Astrocyte (in vitro differentiated cells and primary cell): Measurements from ENCODE around the gene KRTAP4-11. TPM values are rescaled to one million over a fixed set of nuclear protein-coding genes. Genes with fewer than 3 reads are reported as not detected.

Experiments used
- DNase-seq: peaks from one replicate; pipeline ENCODE4 v3.0.0-alpha.2; 2010; ENCODE audit warnings: low read depth
- FAIRE-seq: peaks from 2 replicates; lab custom pipeline; 2011; peaks lifted over from hg19 to GRCh38; lab: Jason Lieb, UNC
- H2AFZ ChIP-seq: 2 replicates; pipeline ENCODE4 v1.6.0; 2012; ENCODE audit warnings: low read depth, low read length, inconsistent platforms
- H3K27ac ChIP-seq: 2 replicates; pipeline ENCODE4 v1.5.1; 2011; ENCODE audit warnings: low read depth, low read length, inconsistent platforms
- H3K27me3 ChIP-seq: 2 replicates; pipeline ENCODE4 v1.6.0; 2011; ENCODE audit warnings: low read length, inconsistent platforms; ENCODE audit not compliant: insufficient read depth
- H3K36me3 ChIP-seq: 2 replicates; pipeline ENCODE4 v1.5.1; 2011; ENCODE audit warnings: low read length, inconsistent platforms; ENCODE audit not compliant: insufficient read depth
- H3K4me1 ChIP-seq: 2 replicates; pipeline ENCODE4 v1.5.1; 2011; ENCODE audit warnings: low read length, inconsistent platforms; ENCODE audit not compliant: insufficient read depth
- H3K4me2 ChIP-seq: 2 replicates; pipeline ENCODE4 v1.6.0; 2012; ENCODE audit warnings: low read length, inconsistent platforms
- H3K4me3 ChIP-seq: 2 replicates; pipeline ENCODE4 v1.5.1; 2011; ENCODE audit warnings: low read depth, mild to moderate bottlenecking, low read length, inconsistent platforms; ENCODE audit not compliant: insufficient read depth
- H3K79me2 ChIP-seq: 2 replicates; pipeline ENCODE4 v1.6.0; 2012; ENCODE audit warnings: mild to moderate bottlenecking, low read length, inconsistent platforms; ENCODE audit not compliant: insufficient read depth
- H3K9ac ChIP-seq: 2 replicates; pipeline ENCODE4 v1.6.0; 2012; ENCODE audit warnings: mild to moderate bottlenecking, low read length, inconsistent platforms
- H3K9me3 ChIP-seq: 2 replicates; pipeline ENCODE4 v1.5.1; 2012; ENCODE audit warnings: low read depth, mild to moderate bottlenecking, low read length, inconsistent platforms; ENCODE audit not compliant: insufficient read depth
- H4K20me1 ChIP-seq: 2 replicates; pipeline ENCODE4 v1.6.0; 2012; ENCODE audit warnings: low read length, inconsistent platforms; ENCODE audit not compliant: insufficient read depth
- H3K27ac Mint-ChIP-seq: one replicate; pipeline ENCODE4 v1.8.0; 2021; ENCODE audit warnings: mild to moderate bottlenecking, mixed read lengths; ENCODE audit not compliant: unreplicated experiment
- H3K27me3 Mint-ChIP-seq: one replicate; pipeline ENCODE4 v1.8.0; 2021; ENCODE audit warnings: low read depth, mixed read lengths; ENCODE audit not compliant: unreplicated experiment
- H3K36me3 Mint-ChIP-seq: one replicate; pipeline ENCODE4 v1.8.0; 2021; ENCODE audit warnings: low read depth, mixed read lengths; ENCODE audit not compliant: unreplicated experiment
- H3K4me1 Mint-ChIP-seq: one replicate; pipeline ENCODE4 v1.8.0; 2021; ENCODE audit warnings: low read depth, mixed read lengths; ENCODE audit not compliant: unreplicated experiment
- H3K4me3 Mint-ChIP-seq: one replicate; pipeline ENCODE4 v1.8.0; 2021; ENCODE audit warnings: mild to moderate bottlenecking, moderate library complexity, mixed read lengths; ENCODE audit not compliant: unreplicated experiment
- H3K9me3 Mint-ChIP-seq: one replicate; pipeline ENCODE4 v1.8.0; 2021; ENCODE audit warnings: mild to moderate bottlenecking, mixed read lengths; ENCODE audit not compliant: unreplicated experiment
- CTCF ChIP-seq: IDR thresholded peaks from 2 replicates; pipeline ENCODE4 v1.5.1; 2011; ENCODE audit warnings: low read depth, mild to moderate bottlenecking, inconsistent platforms, low read length, moderate library complexity; ENCODE audit not compliant: insufficient read depth
- EZH2 ChIP-seq: IDR thresholded peaks from 2 replicates; pipeline ENCODE4 v1.6.1; 2012; ENCODE audit warnings: mild to moderate bottlenecking, low read length, inconsistent platforms; ENCODE audit not compliant: insufficient read depth
- total RNA-seq: library from RNA; stranded (reverse); gene quantifications from 2 replicates; pipeline ENCODE4 v1.2.1, GENCODE V29; 2021

KRTAP4-11 gene
- total RNA-seq, 1 donor from 2014 or later: not detected

GRCh38 chr17:41133880-41134735, 15.9 kb upstream of the KRTAP4-11 start:
- Histone ChIP-seq H3K4me3 (no peak overlapping the region), H3K4me1 (peaks cover 5% of the 10 kb centered on the region), H2AFZ (peak overlapping the region; percentile 6), H3K27me3 (no peaks in the 10 kb centered on the region), H4K20me1 (no peaks in the 10 kb centered on the region), H3K27ac (no peak overlapping the region), H3K4me2 (no peak overlapping the region), H3K9ac (no peak overlapping the region), H3K36me3 (no peaks in the 10 kb centered on the region), H3K9me3 (no peaks in the 10 kb centered on the region), H3K79me2 (no peaks in the 10 kb centered on the region)
- DNase-seq (peak; percentile 8), FAIRE-seq (peak; percentile 86)
- no peak overlapping the region for H3K4me3 Mint-ChIP-seq
- no peak overlapping the region for H3K27ac Mint-ChIP-seq
- TF ChIP-seq EZH2 (no peak), CTCF (no peak)
- no peaks in the 10 kb centered on the region for H3K27me3 Mint-ChIP-seq
- peaks cover 4% of the 10 kb centered on the region for H3K9me3 Mint-ChIP-seq
- no peaks in the 10 kb centered on the region for H3K36me3 Mint-ChIP-seq
- peaks cover 10% of the 10 kb centered on the region for H3K4me1 Mint-ChIP-seq

- H3K27ac ChIP-seq: peak overlapping the region; percentile 49
- Mint-ChIP-seq H3K27me3 (no peaks in the 10 kb centered on the region), H3K36me3 (no peaks in the 10 kb centered on the region)
Observed at GRCh38 chr17:41131979-41132378, 13.8 kb upstream of the KRTAP4-11 start.

More at GRCh38 chr17:41131979-41132378, 13.8 kb upstream of the KRTAP4-11 start:
- Histone ChIP-seq H3K36me3 (no peaks in the 10 kb centered on the region), H3K79me2 (no peaks in the 10 kb centered on the region), H3K4me1 (peaks cover 5% of the 10 kb centered on the region), H2AFZ (no peak overlapping the region), H3K9ac (no peak overlapping the region), H4K20me1 (no peaks in the 10 kb centered on the region), H3K4me3 (no peak overlapping the region), H3K9me3 (no peaks in the 10 kb centered on the region), H3K4me2 (peak overlapping the region; percentile 49), H3K27me3 (no peaks in the 10 kb centered on the region)
- peaks cover 10% of the 10 kb centered on the region for H3K4me1 Mint-ChIP-seq
- H3K4me3 Mint-ChIP-seq: no peak overlapping the region
- DNase-seq (peak; percentile 65), FAIRE-seq (peak; percentile 59)
- TF ChIP-seq EZH2 (no peak), CTCF (no peak)
- H3K9me3 Mint-ChIP-seq: peaks cover 4% of the 10 kb centered on the region
- H3K27ac Mint-ChIP-seq: peak overlapping the region; percentile 43
